ENCODE measurements around the gene ZNF148. TPM values are rescaled to one million over a fixed set of nuclear protein-coding genes. Genes with fewer than 3 reads are reported as not detected.

The ZNF148 gene
- polyA plus RNA-seq, 1 donor = 21.8 TPM

GRCh38 chr3:125332504-125332903 lies 42.6 kb downstream of the ZNF148 start:
- no peak for DNase-seq

GRCh38 chr3:125331243-125331642 lies 43.9 kb downstream of the ZNF148 start:
- no peak for DNase-seq

GRCh38 chr3:125326957-125327356 lies 48.2 kb downstream of the ZNF148 start:
- DNase-seq = no peak

GRCh38 chr3:125325746-125326145 lies 49.4 kb downstream of the ZNF148 start:
- no peak for DNase-seq

GRCh38 chr3:125324341-125324740 lies 50.8 kb downstream of the ZNF148 start:
- no peak for DNase-seq

- no peak for DNase-seq
Measured at GRCh38 chr3:125322917-125323316, 52.2 kb downstream of the ZNF148 start.

GRCh38 chr3:125322166-125322565 lies 53.0 kb downstream of the ZNF148 start:
- no peak for DNase-seq

GRCh38 chr3:125319765-125320164 lies 55.4 kb downstream of the ZNF148 start:
- DNase-seq = no peak

- no peak for DNase-seq
Measured at GRCh38 chr3:125318871-125319270, 56.3 kb downstream of the ZNF148 start.

- no peak for DNase-seq
Measured at GRCh38 chr3:125318167-125318865, 56.8 kb downstream of the ZNF148 start.

GRCh38 chr3:125317761-125318160 lies 57.4 kb downstream of the ZNF148 start:
- DNase-seq = no peak

- no peak for DNase-seq
Measured at GRCh38 chr3:125316949-125317348, 58.2 kb downstream of the ZNF148 start.

GRCh38 chr3:125316246-125316645 lies 58.9 kb downstream of the ZNF148 start:
- no peak for DNase-seq

GRCh38 chr3:125313060-125313635 lies 62.0 kb downstream of the ZNF148 start:
- DNase-seq = no peak

GRCh38 chr3:125310623-125311081 lies 64.5 kb downstream of the ZNF148 start:
- no peak for DNase-seq

GRCh38 chr3:125309476-125309875 lies 65.6 kb downstream of the ZNF148 start:
- no peak for DNase-seq

GRCh38 chr3:125306620-125307019 lies 68.5 kb downstream of the ZNF148 start:
- no peak for DNase-seq

- DNase-seq = no peak
Measured at GRCh38 chr3:125302932-125303331, 72.2 kb downstream of the ZNF148 start.

GRCh38 chr3:125300416-125300815 lies 74.7 kb downstream of the ZNF148 start:
- no peak for DNase-seq

- no peak for DNase-seq
Measured at GRCh38 chr3:125294411-125294810, 80.7 kb downstream of the ZNF148 start.

GRCh38 chr3:125292015-125292414 lies 83.1 kb downstream of the ZNF148 start:
- DNase-seq = no peak

- DNase-seq = no peak
Measured at GRCh38 chr3:125289429-125289981, 85.6 kb downstream of the ZNF148 start.

- no peak for DNase-seq
Measured at GRCh38 chr3:125287248-125287647, 87.9 kb downstream of the ZNF148 start.

GRCh38 chr3:125281381-125281780 lies 93.7 kb downstream of the ZNF148 start:
- DNase-seq = no peak
